GM10847 (cell line): ENCODE data around the gene LMF1.

Experiments used
- POLR2A ChIP-seq: IDR thresholded peaks from 2 replicates; pipeline ENCODE4 v1.6.1; 2011; ENCODE audit not compliant: insufficient read length; ENCODE audit errors: extremely low read depth

LMF1 gene

DNA sequence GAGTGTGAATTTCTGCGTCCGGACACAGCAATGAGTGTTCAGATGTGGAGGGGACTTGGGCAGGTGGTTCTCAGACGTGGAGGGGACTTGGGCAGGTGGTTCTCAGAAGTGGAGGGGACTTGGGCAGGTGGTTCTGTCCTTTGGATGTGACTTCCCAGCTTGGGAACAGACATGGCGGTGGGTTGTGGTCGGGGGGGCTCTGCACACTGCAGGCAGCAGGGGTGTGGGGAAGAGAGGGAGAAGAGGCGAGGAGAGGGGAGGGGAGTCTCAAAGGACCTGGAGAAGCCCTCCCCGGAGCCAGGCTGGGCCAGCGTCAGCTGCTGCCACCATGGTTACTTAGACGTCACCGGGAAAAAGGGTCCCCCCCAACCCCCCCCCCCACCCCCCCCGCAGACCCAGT is 20.6 kb upstream of the LMF1 start:
- no peak for TF ChIP-seq POLR2A

DNA sequence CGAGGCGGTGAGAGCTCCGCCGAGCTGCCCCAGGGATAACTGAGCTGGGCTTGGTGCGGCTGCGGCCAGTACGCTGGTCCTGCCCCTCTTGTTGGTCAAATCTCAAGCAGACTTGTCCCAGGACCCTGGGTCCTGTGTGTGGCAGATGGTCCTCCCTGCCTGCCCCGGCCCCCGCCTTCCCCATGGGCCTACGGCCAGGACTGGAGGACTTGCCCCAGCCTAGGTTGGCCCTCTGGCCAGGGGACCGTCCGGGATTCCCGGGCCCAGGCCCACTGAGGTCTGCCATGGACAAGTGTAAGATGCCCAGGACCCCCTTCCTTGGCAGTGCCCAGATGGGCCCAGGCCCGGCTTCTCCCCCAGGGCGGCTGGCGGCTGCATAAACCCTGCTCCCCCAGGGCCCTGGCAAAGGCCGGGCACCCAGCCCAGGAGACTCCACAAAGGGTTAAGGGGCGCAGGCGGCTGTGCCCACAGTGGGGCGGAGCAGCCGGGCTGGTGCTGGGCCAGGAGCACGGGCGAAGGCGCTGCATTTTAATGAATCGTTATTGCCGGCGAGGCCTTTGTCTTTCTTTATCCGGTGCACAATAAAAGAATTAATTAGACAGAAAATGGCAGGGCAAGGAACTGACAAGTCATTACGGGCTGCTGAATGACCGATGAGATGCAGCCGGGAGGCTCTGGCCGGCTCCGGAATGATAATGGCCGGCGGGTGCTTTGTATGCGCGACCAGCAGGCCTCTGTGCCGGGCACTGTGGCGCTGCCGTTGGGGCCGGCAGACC is 19.9 kb upstream of the LMF1 start:
- TF ChIP-seq POLR2A: no peak

DNA sequence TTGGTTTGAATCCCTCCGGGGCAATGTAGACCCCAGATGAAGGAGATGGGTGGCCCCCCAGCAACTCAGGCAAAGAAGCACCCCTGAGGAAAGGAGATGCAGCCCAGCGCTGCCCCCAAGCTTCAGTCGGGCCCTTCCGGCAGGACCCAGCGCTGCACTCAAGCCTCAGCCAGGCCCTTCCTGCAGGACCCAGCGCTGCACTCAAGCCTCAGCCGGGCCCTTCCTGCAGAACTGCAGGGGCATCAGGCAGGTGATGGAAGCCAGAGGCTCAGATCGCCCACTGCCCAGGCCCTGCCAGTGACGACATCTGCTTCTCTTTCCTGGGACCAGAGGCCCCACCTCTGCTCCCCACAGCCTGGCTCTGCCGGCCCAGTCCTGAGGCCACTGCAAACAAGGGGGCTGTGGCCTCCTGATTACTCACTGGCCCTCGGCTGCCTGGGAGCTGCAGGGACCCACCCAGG is 18.6 kb upstream of the LMF1 start:
- TF ChIP-seq POLR2A: no peak

DNA sequence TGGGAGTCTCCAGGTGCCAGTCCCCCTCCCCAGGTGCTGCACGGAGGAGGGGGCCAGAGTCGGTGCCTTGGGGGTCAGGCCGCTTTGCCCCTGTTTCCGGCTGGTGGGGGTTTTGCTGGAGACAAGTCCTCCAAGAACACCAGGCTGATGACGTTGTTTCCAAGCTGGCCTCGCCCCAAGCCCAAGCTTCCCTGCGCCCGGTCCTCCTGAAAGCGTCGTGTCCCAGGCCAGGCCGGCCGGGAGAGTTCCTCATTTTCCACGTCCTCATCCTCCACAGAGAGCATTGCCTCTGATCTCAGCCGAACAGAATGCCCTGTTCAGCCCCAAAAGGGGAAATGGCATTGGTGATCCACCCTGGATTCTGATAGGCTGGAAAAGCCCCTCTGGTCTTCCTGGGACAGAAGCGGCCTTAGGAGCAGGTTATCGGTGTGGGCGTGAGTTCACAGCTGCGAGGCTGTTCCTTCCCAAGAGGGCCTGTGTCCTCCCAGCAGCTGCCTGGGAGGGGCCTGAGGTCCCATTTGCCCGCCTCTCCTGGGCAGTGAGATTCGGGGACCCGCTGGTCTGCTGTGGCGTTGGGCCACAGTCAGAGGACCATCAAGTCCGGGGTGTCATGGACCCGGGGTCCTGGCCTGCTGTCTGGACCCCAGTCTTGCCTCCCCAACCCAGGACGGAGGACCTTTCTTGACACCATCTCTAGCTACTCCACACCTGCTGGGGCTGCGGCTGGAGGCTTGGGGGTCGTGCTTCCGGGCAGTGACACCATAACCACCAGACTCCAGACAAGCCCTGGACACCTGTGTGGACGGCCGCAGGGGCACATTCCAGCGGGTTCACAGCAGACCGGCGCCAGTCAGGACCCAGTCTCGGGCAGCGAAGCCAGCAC is 17.9 kb upstream of the LMF1 start:
- TF ChIP-seq POLR2A: no peak

DNA sequence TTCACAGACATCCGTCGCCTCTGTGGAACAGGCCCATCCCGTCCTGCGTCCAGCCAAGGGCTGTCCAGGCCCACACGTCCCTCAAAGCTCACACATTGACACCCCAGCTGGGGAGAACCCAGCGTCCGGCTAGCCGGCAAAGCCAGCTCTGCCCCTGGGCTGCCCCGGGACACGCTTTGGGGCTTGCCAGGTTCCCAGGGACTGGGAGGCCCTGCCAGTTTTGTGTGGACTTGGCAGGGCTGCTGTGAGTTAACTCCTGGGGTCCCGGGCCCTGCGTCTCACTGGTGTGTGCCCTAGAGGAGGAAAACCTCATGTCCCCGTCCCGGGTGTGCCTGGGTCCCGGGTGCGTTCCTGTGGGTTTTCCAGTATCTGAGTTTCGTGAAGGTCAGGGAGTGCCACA is 17.1 kb upstream of the LMF1 start:
- no peak for TF ChIP-seq POLR2A

DNA sequence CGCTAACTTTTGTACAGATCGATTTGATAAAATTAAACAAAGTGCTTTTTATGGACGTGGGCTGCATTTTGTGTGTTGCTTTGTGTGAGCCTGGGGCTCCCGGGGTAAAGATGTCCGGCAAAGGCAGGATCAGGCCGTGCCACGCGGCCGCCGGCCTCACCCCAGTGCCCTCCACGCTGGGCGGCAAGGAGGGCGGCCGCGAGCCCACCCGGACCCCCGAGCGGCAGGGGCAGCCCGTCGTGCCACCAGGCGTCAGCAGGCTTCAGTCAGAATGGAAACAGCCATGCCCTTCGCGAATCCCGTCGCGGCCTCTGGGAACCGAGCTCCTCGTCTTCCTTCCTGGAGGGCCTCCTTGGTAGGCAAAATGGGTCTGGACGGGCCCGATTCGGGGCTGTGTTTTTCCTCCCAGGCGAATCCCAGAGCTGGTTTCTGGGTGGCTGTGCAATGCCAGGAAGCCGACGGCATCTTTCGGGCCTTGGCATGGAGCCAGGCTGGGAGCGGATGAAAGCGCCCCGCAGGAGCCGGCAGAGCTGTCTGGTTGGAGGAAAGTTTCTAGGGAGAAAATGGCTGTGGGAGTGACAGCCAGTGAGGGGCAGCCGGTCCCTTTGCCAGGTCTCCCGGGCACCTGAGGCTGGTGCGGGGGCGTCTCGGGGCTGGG is 16.3 kb upstream of the LMF1 start:
- no peak for TF ChIP-seq POLR2A

DNA sequence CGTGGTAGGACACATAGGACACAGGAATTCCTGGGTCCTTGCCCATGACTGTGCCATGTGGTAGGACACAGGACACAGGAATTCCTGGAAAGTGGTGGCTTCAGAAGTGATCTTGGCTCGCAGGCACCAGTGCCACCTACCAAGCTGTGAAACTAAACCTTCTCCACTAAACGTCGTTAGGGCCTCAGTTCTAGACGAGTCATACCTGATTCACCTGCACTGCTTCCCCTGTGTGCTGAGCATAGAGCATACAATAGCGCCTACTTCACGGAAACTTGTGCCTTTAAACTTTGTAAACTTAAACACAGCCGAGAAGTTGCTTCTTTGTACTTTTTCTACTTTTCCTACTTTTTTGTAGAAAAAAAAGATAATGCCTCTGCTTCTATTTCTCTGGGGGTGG is 15.6 kb upstream of the LMF1 start:
- no peak for TF ChIP-seq POLR2A

DNA sequence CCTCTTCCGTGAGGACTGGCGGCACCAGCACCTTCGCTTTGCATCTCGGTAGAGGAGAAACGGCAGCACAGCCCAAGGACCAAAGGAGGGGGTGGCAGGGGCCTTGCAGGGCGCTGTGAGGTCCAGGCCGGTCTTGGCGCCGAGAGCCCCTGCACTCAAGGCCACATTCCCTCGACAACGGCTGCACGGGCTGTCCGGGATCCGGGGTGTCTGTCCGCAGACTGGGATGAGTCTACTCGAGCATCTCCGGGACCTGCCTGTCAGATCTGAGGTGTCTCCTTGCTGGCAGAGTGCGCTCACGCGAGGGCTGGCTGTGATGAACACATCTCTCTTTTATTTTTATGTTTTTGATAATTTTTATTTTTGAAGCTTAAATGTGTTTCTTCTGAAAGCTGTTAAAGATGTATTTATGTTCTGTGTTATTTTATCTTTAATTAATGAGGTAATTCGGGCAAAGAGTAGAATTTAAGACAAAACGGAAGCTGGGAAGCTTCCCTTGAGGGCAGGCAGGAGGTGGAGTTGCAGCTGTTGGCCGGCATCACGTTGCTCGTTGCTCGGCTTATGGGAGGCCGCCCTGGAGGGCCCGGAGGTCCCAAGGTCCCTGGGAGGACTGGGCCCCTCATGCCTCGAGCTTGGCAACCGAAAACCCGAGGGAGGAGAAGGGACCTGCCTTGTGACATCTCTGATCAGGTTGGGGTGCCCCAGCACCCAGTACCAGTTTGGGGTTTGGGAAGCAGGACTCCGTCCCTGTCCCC is 15.0 kb upstream of the LMF1 start:
- TF ChIP-seq POLR2A: no peak

DNA sequence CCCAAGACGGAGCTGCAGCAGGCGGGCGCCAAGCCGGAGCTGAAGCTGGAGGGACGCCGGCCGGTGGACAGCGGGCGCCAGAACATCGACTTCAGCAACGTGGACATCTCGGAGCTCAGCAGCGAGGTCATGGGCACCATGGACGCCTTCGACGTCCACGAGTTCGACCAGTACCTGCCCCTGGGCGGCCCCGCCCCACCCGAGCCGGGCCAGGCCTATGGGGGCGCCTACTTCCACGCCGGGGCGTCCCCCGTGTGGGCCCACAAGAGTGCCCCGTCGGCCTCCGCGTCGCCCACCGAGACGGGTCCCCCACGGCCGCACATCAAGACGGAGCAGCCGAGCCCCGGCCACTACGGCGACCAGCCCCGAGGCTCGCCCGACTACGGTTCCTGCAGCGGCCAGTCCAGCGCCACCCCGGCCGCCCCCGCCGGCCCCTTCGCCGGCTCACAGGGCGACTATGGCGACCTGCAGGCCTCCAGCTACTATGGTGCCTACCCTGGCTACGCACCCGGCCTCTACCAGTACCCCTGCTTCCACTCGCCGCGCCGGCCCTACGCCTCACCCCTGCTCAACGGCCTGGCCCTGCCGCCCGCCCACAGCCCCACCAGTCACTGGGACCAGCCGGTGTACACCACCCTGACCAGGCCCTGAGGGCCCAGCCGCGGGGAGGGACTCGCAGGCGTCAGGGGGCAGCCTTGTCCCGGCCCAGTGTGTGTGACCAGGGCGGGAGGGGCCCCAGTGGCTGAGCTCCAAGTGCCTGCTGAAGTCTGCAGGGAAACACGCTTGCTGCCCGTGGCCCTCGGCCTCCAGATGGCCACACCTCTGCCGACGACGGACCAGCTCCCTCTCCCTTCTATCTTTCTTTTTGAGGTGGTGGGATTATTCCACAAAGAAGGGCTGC is 14.2 kb upstream of the LMF1 start:
- no peak for TF ChIP-seq POLR2A

DNA sequence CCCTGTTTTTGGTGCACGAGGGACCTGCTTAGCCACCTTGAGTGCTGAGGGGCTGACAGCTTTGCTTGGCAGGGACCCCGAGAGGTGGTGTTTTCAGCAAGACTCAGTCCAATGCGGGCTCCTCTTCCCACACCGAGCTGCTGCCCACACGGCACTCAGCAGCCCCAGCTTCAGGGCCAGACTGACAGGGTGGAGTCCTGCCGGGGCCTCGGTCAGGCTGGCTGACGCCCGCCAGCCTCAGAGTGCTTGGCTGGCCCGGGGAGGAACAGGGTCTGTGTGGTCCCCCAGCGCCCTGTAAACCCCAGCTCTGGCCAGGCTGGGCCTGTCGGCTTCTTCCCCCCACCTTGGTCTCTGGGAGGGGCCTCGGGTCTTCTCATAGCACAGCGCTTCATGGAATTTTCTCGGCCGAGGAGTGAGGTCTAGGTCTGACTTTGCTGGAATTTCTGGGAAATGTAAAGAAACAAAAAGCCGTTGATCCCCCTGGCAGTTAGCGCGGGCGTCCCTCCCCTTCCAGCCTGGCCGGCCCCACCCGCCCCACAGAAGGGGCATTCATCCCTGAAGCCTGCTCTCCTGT is 13.4 kb upstream of the LMF1 start:
- TF ChIP-seq POLR2A: no peak

DNA sequence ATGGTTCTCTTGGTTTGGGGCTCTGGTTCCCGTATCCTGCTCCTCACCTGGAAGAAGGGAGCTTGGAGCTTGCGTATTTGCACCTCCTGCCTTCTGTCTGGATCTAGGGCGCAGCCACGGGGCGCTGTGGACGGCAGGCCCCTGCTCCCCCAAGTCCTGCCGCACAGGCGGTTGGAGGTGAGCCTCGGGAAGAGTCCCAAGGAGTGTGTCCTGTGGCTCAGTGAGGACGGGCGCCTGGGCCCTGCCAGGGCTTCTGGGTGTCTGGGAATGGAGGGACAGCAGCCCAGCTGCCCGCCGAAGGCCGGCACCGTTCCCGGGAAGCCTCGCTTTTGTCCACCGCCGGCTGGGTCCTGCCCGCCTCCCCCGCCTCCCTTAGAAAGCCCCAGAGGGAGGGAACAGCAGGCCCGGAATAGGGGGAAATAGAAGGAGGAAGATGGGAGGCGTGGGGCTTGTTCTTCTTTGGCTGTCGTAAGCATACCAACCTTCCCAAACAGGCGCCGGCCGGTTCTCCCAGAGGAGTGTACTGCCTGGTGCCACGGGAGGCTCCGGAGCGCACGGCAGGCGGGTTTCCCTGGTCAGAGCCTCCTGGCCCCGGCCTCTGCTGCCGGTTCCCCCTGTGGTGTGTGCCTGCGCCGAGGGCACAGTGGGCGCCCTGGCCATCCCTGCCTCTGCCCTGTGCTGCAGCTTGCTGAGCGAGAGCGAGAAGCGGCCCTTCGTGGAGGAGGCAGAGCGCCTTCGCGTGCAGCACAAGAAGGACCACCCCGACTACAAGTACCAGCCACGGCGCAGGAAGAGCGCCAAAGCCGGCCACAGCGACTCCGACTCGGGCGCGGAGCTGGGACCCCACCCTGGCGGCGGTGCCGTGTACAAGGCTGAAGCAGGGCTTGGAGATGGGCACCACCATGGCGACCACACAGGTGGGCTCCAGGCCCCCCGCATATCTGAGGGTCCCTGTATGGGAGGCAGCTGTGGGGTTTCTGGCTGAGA is 12.6 kb upstream of the LMF1 start:
- no peak for TF ChIP-seq POLR2A
